Left lung (tissue), 10 donors: ENCODE measurements around the gene CCDC91. TPM values are rescaled to one million over a fixed set of nuclear protein-coding genes. Genes with fewer than 3 reads are reported as not detected.

Experiments used
- ATAC-seq: fragments of 200-7000 bp; cut with Tn5 transposase; one replicate; pipeline ENCODE4 v1.9.1; 2020; ENCODE audit warnings: moderate library complexity
- DNase-seq, 4 donors: peaks; one replicate each; pipeline ENCODE4 v3.0.0-alpha.2; 2013 to 2020
- H3K27ac ChIP-seq, 2 donors: fragments of 200-600 bp; sonication (generic) in 1 of 2; one replicate each; pipeline versions ENCODE4 v1.5.0 to v1.8.0; 2020 to 2021
- H3K27me3 ChIP-seq, 2 donors: fragments of 200-600 bp; sonication (generic) in 1 of 2; one replicate each; pipeline versions ENCODE4 v1.5.0 to v1.8.0; 2020 to 2021
- H3K36me3 ChIP-seq, 2 donors: fragments of 200-600 bp; sonication (generic) in 1 of 2; one replicate each; pipeline versions ENCODE4 v1.5.0 to v1.8.0; 2020 to 2021
- H3K4me1 ChIP-seq, 2 donors: fragments of 200-600 bp; one replicate each; pipeline ENCODE4 v1.8.0; 2021
- H3K4me3 ChIP-seq, 2 donors: fragments of 200-600 bp; sonication (generic) in 1 of 2; one replicate each; pipeline versions ENCODE4 v1.5.0 to v1.8.0; 2020 to 2021; ENCODE audit warnings: mild to moderate bottlenecking in 1 of 2
- H3K9me3 ChIP-seq, 2 donors: fragments of 200-600 bp; sonication (generic) in 1 of 2; one replicate each; pipeline versions ENCODE4 v1.5.0 to v1.8.0; 2020 to 2021
- intact Hi-C, 2 donors: fragments of 100-400 bp; cut with DNase I; formaldehyde crosslinking; loops; one replicate each; pipeline versions ENCODE4 v1.11.2 to v1.14.2; 2022
- polyA plus RNA-seq, 6 donors: library from polyadenylated mRNA; unstranded; fragments of 120-200 nt; gene quantifications; one replicate each; pipeline ENCODE4 v1.2.1, GENCODE V29; 2013; ENCODE audit not compliant: insufficient read length in 6 of 6
- total RNA-seq, 2 donors: library from RNA; stranded (reverse); fragmentation: NEBNext Ultra II Directional; extraction: Animal tissue kit (Norgen Biotek cat#: 25700); gene quantifications; one replicate each; pipeline ENCODE4 v1.2.1, GENCODE V29; 2021
- TF ChIP-seq, protein P1 (sequence below), 2 donors: fragments of 200-600 bp; sonication (generic) in 1 of 2; IDR thresholded peaks; one replicate each; pipeline versions ENCODE4 v1.5.0 to v1.8.0; 2021; ENCODE audit warnings: antibody characterized with exemption in 2 of 2
- donor health status: DM: no; HTN: yes; CAD: no.
- donor health status: DM: no; HTN: no; CAD: no.

Gene CCDC91
- total and polyA plus RNA-seq, 8 donors = 18.5 to 30.0 (median 26.2) TPM

DNA sequence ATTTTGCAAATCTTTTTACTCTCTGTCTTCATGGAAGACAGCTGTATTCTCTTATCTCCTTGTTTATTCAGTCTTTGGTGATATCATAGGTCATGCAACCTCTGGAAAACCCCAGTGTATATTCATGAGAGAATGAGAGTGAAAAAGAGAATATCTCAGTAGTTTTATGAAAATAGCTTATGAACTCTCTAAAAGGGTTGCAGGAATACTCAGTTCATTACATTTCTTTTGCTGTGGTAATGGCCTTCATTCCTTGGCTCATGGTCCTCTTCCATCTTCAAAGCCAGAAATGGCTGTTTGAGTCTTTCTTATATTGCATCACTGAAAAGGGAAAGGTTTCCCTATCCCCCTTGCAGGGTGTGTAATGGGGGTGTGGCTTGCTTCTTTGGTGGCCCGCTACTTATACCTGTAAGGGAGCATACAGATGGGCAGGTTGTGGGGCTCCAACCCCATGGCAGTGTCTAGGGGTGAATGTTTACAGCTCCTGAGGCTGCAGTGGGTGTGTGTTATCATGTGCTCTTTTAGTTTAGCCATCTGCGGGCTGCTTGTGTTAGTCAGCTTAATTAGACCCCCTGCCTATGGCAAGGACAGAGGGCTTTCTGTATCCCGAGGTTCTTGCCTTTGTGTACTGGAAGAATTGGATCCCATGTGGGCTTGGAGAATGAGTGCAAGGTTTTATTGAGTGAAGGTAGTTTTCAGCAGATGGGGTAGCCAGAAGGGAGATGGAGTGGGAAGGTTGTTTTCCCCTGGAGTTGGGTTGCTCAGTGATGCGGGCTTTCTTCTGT, 150.2 kb downstream of the CCDC91 start:
- DNase-seq = no peak
- TF ChIP-seq, protein P1, sequence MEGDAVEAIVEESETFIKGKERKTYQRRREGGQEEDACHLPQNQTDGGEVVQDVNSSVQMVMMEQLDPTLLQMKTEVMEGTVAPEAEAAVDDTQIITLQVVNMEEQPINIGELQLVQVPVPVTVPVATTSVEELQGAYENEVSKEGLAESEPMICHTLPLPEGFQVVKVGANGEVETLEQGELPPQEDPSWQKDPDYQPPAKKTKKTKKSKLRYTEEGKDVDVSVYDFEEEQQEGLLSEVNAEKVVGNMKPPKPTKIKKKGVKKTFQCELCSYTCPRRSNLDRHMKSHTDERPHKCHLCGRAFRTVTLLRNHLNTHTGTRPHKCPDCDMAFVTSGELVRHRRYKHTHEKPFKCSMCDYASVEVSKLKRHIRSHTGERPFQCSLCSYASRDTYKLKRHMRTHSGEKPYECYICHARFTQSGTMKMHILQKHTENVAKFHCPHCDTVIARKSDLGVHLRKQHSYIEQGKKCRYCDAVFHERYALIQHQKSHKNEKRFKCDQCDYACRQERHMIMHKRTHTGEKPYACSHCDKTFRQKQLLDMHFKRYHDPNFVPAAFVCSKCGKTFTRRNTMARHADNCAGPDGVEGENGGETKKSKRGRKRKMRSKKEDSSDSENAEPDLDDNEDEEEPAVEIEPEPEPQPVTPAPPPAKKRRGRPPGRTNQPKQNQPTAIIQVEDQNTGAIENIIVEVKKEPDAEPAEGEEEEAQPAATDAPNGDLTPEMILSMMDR (IDR thresholded peaks at IDR 0.05) = no peak
- Histone ChIP-seq H3K27ac (no peak overlapping the region), H3K4me3 (no peak overlapping the region), H3K27me3 (no peaks in the 10 kb centered on the region), H3K9me3 (no peaks in the 10 kb centered on the region), H3K36me3 (no peaks in the 10 kb centered on the region), H3K4me1 (no peaks in the 10 kb centered on the region)
- ATAC-seq = no peak
- intact Hi-C loops = no loop called here

DNA sequence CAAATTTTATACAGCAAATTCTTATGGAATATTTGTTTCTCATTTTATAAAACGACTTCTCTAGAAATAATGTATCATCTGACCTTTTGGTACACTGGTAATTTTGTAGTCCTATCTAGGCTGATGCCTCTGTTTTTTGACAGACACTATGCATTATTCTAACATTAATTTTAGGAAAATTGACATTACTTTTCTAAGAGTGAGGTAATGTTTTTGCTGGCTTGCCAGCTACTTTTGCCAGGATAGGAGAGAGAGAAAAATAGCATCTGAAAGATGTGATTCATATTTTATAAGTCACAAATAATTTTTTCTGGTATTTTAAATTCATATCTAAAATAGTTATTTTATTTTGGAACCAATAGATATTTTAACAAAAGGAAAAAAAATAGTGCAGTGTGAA, 153.5 kb downstream of the CCDC91 start:
- Histone ChIP-seq H3K4me3 (no peak overlapping the region), H3K36me3 (no peaks in the 10 kb centered on the region), H3K27me3 (no peaks in the 10 kb centered on the region), H3K4me1 (no peaks in the 10 kb centered on the region), H3K9me3 (no peaks in the 10 kb centered on the region), H3K27ac (no peak overlapping the region)
- TF ChIP-seq, protein P1 (IDR thresholded peaks at IDR 0.05) = no peak
- intact Hi-C loops = no loop called here
- ATAC-seq (no peak), DNase-seq (no peak)

DNA sequence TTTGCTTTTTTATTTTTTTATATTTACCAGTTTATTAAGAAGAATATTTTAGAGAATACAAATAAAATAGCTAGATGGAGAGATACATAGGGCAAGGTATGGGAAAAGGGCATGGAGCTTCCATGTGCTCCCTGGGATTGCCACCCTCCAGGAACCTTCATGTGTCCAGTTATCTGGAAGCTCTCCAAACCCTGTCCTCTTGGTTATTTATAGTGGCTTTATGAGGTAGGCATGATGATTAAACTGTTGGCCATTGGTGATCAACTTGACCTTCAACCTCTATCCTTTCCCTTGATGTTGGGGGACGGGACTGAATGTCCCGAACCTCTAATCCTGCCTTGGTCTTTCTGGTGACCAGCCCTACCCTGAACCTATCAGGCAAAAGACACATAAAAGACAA, 156.3 kb downstream of the CCDC91 start:
- intact Hi-C loops = no loop called here
- Histone ChIP-seq H3K4me1 (no peaks in the 10 kb centered on the region), H3K27me3 (no peaks in the 10 kb centered on the region), H3K27ac (no peak overlapping the region), H3K4me3 (no peak overlapping the region), H3K9me3 (no peaks in the 10 kb centered on the region), H3K36me3 (no peaks in the 10 kb centered on the region)
- ATAC-seq (no peak), DNase-seq (no peak)
- TF ChIP-seq, protein P1 (IDR thresholded peaks at IDR 0.05) = no peak

DNA sequence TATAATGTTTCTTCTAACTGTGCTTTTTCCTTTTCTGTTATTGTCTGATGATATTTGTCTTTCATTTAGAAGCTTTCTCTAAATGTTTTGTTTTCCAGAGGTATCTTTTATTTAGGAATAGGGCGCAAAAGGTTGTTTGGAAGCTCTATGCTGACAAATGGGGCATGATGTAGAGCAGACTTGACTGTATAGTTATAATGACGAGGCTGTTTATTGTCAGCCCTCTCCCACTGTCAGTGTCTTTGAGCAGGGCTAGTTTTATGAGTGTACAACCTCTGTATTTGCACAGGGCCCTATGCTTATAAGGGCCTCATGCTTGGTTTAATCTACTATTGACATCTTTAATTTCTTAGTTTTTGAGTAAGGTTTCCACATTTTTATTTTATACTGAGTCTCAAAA, 158.9 kb downstream of the CCDC91 start:
- ATAC-seq = no peak
- peaks cover 0 to 7% of the 10 kb centered on the region in 2 donors for H3K36me3 ChIP-seq
- peaks cover 0 to 5% of the 10 kb centered on the region in 2 donors for H3K9me3 ChIP-seq
- H3K4me3 ChIP-seq = no peak overlapping the region
- H3K4me1 ChIP-seq = no peaks in the 10 kb centered on the region
- TF ChIP-seq, protein P1 (IDR thresholded peaks at IDR 0.05) = no peak
- intact Hi-C loops = no loop called here
- no peaks in the 10 kb centered on the region for H3K27me3 ChIP-seq
- DNase-seq = no peak
- H3K27ac ChIP-seq = no peak overlapping the region

DNA sequence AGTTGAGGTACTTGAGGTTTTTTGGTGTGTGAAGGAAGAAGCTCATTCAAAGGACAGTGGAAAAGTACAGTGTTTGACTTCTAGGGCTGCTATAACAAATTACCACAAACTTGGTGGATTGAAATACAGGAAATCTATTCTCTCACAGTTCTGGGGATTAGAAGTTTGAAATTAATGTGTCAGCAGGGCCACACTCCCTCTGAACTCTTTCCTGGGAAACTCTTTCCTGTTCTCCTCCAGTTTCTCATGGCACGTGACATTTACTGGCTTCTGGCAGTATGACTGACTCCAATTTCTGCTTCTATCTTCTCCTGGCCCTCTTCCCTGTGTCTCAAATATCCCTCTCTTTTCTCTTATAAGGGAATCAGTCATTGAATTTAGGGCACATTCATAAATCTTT, 160.2 kb downstream of the CCDC91 start:
- TF ChIP-seq, protein P1 (IDR thresholded peaks at IDR 0.05) = no peak
- intact Hi-C loops = no loop called here
- ATAC-seq = no peak

More for the DNA sequence above, 160.2 kb downstream of the CCDC91 start:
- DNase-seq = no peak
- no peaks in the 10 kb centered on the region for H3K4me1 ChIP-seq
- H3K27ac ChIP-seq = no peak overlapping the region
- no peaks in the 10 kb centered on the region for H3K27me3 ChIP-seq
- H3K4me3 ChIP-seq = no peak overlapping the region
- peaks cover 0 to 5% of the 10 kb centered on the region in 2 donors for H3K9me3 ChIP-seq
- peaks cover 0 to 7% of the 10 kb centered on the region in 2 donors for H3K36me3 ChIP-seq
